Measurements from ENCODE around the gene ZNF385D. TPM values are rescaled to one million over a fixed set of nuclear protein-coding genes. Genes with fewer than 3 reads are reported as not detected.

The ZNF385D gene
- total RNA-seq, 4 donors from 2014 or later, result 2.7 to 41.4 (median 8.8) TPM

DNA sequence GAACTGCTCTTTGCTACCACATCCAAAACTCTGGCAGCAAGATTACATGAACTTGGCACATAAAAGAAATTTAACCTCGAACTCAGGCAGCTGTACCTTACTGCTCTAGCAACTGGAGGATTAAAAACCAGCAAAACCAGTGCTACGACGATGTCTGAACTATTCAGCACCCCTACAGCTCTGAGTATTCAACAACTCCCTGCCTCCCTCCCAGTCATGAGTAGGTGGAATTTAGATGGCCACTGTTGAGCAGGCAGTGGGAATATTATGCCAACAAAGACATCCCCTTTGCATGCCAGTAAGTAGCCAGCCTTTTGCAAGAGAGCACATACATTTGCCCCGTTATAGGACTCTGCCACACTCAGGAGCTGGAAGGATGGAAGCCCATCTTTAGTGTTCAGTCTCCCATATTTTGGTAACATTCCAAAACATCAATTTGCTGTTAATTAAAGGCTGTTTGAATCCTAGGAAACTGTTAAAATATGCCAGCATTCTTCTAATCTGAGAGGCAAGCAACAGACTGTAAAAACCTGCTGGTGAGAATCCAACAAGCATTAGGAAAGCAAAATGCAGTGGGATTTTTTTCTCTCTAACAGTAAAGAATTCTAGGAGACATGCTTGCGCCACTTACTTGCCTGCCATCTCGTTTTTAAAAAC lies 85.4 kb downstream of the ZNF385D start:
- DNase-seq (ENCODE audit: low spot score), result no peak
- TF ChIP-seq, protein P1, sequence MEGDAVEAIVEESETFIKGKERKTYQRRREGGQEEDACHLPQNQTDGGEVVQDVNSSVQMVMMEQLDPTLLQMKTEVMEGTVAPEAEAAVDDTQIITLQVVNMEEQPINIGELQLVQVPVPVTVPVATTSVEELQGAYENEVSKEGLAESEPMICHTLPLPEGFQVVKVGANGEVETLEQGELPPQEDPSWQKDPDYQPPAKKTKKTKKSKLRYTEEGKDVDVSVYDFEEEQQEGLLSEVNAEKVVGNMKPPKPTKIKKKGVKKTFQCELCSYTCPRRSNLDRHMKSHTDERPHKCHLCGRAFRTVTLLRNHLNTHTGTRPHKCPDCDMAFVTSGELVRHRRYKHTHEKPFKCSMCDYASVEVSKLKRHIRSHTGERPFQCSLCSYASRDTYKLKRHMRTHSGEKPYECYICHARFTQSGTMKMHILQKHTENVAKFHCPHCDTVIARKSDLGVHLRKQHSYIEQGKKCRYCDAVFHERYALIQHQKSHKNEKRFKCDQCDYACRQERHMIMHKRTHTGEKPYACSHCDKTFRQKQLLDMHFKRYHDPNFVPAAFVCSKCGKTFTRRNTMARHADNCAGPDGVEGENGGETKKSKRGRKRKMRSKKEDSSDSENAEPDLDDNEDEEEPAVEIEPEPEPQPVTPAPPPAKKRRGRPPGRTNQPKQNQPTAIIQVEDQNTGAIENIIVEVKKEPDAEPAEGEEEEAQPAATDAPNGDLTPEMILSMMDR (IDR thresholded peaks at IDR 0.05), result no peak
- no peak for ATAC-seq (ENCODE audit: low FRiP score)

DNA sequence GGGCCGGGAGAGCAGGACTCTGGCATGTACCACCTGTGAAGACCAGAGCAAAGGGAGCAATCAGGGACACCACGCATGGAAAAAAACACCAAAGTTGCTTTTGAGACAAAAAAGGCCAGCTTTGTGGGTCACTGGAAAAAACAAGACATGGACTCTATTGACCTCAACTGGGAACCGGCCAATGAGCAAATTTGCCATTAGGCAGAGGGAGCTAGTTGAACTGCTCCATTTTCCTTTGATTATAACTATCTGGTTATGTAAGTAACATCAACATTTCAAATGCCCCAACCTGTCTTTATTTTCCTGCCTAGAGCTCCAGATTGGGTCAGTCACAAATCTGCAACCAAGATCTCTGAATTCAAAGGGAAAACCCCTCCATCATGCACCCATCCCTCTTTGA lies 86.0 kb downstream of the ZNF385D start:
- TF ChIP-seq, protein P1 (IDR thresholded peaks at IDR 0.05), result no peak
- DNase-seq (ENCODE audit: low spot score) (no peak), ATAC-seq (ENCODE audit: low FRiP score) (no peak)

DNA sequence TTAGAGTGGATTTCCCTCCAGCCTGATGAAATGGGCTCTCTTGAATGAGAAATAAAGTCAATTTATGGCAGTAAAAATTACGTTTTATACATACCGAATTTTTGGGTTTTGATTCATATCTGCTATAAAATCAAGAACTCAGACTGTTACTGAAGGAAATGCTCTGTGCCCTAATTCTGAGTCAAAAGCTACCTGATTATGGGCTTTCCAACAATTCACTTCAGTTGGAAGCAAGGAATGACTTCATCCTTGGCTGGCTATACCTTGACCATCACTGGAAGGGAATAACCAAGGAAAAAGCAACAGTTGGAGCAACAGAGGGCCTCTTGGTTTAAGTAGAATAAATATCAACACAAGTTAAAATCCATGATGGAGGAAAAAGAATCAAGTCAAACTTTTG lies 88.6 kb downstream of the ZNF385D start:
- TF ChIP-seq, protein P1 (IDR thresholded peaks at IDR 0.05), result no peak
- no peak for ATAC-seq (ENCODE audit: low FRiP score)
- DNase-seq (ENCODE audit: low spot score), result no peak

DNA sequence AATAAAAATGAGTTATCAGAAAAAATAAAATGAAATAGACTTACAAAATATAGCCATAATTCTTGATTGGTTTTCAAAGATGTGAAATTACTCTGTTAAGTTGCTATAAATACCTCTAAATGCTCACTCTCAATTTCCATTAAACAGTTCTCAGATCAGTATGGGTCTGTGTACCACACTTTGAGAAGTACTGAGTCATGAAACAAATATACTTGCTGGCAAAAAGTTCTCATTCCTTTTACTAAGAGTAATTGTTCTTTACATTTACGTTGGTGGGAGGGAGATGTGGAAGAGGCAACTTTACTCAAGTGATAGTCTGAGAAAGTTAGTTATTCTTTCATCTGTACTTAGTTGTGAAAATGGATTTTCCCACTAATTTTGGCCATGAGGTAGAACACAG lies 96.3 kb downstream of the ZNF385D start:
- ATAC-seq (ENCODE audit: low FRiP score) (no peak), DNase-seq (ENCODE audit: low spot score) (no peak)
- TF ChIP-seq, protein P1 (IDR thresholded peaks at IDR 0.05), result no peak

DNA sequence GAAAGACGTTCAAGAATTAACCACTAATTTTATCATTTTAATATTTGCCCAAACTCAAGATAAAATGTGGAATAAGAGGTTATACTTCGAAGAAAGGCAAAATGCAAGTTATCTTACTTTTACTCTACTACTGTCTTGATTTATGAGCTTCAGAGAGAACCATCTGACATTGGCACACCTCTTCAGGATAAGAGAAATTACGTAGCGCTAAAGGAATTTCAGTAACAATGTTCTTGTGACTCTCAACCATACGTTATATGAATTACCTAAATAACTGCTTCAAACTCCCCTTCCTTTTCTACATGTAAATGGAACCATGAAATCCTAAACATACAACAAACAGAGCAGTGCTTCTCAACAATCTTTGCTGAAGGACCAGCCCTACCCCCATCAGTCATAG lies 96.8 kb downstream of the ZNF385D start:
- DNase-seq (ENCODE audit: low spot score) (no peak), ATAC-seq (ENCODE audit: low FRiP score) (no peak)
- TF ChIP-seq, protein P1 (IDR thresholded peaks at IDR 0.05), result no peak

DNA sequence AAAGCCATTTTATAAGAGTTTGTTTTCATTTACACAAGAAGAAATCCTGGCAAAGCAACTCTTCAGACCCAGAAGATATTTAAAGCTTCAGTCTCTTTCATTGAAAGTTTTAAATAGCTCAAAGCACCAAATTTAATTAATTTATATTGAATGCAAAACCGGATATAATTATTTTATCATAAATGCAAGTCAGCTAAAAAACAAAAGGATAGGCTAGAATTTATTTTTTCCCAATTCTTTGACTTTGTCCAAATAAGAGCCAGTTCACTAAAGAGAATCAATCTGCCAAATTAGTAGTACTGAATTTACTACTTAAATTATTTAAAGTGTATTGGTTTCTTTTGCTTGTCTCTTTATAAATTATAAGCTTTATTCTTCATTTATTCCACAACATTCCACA lies 101.5 kb downstream of the ZNF385D start:
- no peak for DNase-seq (ENCODE audit: low spot score)
- ATAC-seq (ENCODE audit: low FRiP score), result no peak
- TF ChIP-seq, protein P1 (IDR thresholded peaks at IDR 0.05), result no peak

DNA sequence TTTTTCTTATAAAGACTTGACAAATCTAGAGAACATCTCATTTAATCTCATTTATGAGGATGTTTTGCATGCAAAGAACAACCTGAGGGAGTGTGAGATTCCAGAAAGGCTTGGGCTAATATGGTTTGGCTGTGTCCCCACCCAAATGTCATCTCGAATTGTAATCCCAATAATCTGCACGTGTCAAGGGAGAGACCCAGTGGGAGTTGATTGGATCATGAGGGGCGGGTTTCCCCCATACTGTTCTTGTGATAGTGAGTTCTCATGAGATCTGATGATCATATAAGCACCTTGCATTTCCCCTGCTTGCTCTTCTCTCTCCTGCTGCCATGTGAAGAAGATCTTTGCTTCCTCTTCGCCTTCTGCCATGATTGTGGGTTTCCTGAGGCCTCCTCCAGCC lies 103.0 kb downstream of the ZNF385D start:
- no peak for DNase-seq (ENCODE audit: low spot score)
- TF ChIP-seq, protein P1 (IDR thresholded peaks at IDR 0.05), result no peak
- ATAC-seq (ENCODE audit: low FRiP score), result no peak

All from omental fat pad (tissue), 4 donors.